Stimulated activated CD4-positive, alpha-beta T cell treated with anti-CD3 and anti-CD28 coated beads, TNF-alpha, amount 100 ng/mL, for 4 hours (primary cell): ENCODE results near the gene FSIP1.

Experiments
- DNase-seq, 3 experiments: peaks; one replicate each; pipeline ENCODE4 v3.0.0-alpha.2; 2020; ENCODE audit warnings: low read depth in 3 of 3

FSIP1 gene

GRCh38 chr15:39582286-39582976 lies 200.2 kb downstream of the FSIP1 start:
- no peak for DNase-seq

GRCh38 chr15:39581793-39582285 lies 200.8 kb downstream of the FSIP1 start:
- DNase-seq = no peak

DNA sequence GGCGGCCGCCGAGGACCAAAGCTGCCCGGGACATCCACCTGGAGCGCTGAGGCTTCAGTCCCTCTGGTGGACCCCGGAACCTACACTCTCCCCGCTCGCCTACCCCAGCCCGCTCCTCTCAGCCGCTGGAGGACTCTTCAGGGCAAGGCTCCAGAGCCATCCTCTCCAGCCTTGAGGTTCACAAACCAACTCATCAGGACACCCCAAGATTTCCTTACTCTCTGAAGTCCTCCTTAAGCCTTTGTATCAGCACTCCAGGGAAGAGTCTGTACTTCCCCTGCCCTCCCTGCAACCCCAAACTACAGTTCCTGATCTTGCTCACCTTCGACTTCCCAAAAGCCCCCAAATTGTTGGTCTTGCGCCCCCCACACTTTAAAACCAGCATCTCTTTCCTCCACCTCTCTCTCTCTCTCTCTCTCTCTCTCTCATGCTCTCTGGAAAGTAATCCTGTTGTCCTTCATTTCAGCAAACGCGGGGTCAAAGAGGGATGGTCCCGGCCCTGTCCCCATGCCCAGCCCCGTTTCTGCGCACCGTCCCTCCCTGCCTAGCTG lies 201.3 kb downstream of the FSIP1 start:
- DNase-seq = no peak

- DNase-seq = peak in 2 of 3 experiments; percentile 7 to 36
Observed at GRCh38 chr15:39580485-39581241, 202.0 kb downstream of the FSIP1 start, which contains the start of gene THBS1. THBS1 (plus strand) TSS chr15:39581079; CDS start chr15:39581858, 779 bp downstream.

- peak; percentile 66 to 75 (median 70) for DNase-seq
Observed at GRCh38 chr15:39580117-39580484, 202.5 kb downstream of the FSIP1 start.

DNA sequence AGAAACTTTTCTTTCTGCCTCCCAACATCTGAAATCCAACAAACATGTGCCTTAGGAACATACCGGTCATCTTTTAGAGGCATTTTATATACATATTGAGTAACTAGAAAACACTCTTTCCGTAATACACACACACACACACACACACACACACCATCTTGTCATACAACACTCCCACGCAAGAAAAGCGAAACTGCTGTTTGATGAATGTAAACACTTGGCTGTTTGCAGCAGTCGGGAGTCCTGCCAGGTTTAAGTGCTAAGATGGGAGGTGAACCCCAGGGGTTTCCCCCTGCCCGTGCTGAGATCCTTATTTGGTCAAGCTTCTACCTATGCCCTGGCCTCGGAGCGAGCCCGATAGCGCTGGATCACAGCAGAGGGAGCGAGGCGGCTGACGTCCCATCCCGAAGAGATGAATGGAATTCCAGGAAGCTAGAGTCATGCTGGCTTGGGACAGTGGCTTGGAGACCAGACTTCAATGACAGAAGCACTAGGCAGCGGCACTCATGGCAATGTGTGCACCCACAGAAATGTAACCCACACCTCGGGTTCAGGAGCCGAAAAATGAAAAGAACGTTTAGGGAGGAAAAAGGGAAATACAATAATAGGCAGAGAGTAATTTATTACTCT lies 203.0 kb downstream of the FSIP1 start:
- DNase-seq = no peak

- DNase-seq = no peak
Observed at GRCh38 chr15:39578851-39579486, 203.7 kb downstream of the FSIP1 start.

GRCh38 chr15:39575180-39575579 lies 207.5 kb downstream of the FSIP1 start:
- no peak for DNase-seq

DNA sequence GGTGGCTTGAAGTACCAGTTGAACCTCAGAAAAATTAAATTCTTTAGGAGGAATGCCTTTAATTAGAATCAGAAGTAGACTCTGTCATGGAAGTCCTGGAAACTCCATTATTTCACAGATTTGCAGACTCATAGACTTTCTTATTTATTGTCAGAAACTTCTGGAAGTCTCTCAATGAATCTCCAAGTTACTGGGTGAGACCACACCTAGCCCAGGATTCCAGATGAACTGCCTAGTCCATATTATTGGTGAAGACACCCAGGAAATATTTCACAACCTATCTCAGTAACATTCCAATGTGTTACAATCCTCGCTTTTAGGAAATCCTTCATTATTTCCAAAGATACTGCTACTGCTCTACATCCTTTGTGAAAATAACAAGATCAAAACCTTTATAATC lies 208.2 kb downstream of the FSIP1 start:
- no peak for DNase-seq

DNA sequence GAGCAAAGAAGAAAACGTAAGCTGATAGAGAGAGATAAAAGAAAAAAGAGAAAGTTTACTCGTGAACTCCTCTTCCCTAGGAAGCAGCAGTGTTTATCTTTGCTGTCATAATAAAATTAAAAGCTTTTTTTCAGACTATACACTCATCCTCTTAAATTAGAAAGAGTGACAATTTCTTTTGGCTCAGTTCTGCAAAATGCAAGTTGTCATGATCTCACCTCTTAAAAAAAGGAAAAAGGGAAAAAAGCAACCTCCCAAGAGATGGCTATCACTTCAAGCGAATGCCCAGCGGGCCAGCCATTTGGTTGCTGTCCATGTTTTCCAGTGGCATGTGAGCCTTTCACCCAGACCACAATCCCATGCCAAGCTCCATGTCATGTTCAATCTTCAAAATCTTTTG lies 208.8 kb downstream of the FSIP1 start:
- DNase-seq = no peak

GRCh38 chr15:39573287-39573686 lies 209.4 kb downstream of the FSIP1 start:
- DNase-seq = no peak

DNA sequence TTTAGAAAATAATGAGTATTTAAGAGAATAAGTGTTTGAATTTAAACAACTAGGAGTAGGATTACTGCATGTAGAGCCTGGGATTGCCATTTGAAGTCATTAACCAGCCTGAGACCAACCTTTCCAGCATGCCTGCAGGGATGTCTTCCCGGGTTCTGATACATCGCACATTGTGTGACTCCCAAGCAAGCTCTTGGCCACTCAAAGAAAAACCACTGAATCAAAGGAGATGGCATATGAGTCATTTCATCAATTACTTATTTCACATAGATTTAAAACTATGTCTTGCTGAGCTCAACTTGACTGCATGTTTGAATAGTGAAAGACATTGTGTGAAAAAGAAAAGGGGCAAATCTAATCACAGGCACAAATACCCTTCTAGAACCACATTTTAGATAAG lies 216.8 kb downstream of the FSIP1 start:
- DNase-seq = no peak

DNA sequence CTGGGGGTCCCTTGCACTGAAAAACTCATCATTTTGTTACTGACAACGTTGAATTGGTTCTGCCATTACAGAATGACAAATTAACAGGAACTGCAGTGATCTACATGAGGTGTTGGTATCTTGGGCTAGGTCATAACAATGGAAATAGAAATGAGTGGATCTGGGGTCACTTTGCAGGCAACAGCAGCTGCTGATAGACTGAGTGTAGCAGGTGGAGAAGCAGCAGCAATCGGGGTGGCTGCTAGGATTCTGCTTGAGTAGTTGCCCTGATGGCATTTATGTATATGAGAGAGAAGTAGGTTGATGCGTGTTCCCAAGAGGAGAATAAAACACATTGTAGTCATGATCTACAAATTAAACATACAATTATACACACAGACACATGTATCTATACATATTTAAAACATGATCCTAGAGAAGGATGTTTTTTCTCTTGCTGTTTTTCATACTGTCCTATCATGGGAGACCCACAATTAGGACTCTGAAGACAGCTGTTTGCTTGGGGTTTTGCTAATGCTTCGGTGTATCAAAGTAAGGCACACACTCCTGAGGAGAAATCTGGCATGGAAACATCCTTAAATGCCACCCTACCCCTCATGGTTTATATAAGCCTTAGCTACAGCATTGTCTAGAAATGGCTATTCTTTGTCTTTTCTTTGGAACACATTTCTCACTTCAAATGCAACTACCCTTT lies 217.5 kb downstream of the FSIP1 start:
- no peak for DNase-seq

- DNase-seq = no peak
Observed at GRCh38 chr15:39558421-39558820, 224.2 kb downstream of the FSIP1 start.

DNA sequence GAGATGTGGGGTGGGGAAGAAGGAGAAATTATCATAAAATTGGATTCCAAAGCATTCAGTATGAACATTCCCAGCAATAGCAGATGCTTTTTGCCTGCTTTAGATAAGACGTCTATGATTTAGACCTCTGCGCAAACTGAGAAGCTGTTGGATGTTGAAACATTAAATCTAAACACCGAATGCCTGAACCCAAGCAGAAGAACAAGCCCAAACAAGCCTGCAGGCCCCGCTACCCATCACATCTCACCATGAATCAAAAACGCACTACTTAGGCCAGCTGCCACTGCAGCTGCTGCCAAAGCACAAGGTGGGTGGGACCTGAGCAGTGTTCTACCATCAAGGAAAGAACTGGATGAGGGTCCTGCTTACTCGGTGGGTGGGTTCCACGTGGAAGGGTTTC lies 226.2 kb downstream of the FSIP1 start:
- DNase-seq = no peak

DNA sequence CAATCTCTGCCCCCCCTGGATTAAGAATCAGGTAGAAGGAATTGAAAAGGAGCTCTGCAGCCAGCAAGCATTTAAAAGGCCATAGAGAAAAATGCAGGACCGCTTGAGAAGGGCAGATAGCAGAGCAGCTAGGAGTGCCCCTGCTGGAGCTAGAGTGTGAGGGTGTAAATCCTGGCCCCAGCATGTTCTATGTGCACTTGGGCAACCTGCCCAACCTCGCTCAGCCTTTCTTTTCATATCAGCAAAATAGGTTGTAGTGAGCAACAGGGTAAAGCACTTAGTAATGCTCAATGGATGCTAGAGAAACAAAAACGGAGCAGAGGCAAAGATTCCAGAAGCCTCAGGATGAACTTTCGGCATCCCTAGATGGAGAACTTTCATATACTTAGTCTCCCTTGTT lies 226.8 kb downstream of the FSIP1 start:
- no peak for DNase-seq

DNA sequence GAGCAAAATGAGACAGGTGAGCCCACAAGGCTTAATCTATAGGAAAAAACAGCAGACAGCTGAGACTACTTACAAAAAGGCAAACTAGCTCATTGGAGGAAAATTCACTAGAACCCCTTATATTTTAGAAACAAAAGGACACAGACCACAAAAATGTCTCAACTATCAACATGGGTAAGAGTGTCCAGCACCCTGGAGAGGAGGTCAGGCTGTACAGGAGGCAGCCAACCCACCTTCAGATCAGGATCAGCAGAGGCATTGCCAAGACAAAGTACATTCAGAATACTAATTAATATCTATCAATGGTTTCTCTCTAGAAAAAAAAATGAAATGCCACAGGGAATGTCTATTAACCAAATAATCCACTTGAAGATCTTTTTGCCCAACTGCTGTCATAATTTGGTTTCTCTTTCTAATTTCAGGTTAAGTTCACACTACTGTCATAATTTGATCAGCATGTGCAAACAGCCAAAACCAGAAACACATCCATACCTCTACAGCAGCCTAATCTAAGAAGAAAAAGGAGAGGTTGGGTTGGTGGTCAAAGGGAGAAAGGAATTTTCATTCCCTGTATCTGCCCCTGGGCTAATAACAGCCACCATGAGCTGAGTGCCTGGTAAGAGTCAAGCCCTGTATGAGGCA lies 227.8 kb downstream of the FSIP1 start:
- no peak for DNase-seq

- no peak for DNase-seq
Observed at GRCh38 chr15:39553947-39554693, 228.5 kb downstream of the FSIP1 start.

GRCh38 chr15:39552556-39552955 lies 230.1 kb downstream of the FSIP1 start:
- DNase-seq = no peak

DNA sequence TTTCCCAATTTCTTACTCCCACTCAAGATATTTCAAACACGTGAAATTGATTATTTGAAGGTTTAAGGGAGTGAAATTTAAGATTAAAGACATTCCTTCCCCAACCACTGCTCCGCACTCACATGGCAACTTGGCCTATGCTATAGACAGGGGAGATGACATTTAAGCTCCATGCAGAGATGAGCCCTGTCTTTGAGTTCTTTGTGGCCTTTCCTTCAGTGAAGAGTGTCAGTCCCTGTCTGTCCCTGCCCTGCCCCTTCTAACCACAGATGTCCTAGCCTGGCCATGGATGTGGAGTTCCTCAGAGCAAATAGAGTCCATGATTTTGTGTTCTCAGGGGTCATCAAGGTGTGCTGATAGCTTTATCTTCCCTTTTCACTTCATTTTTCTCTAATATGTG lies 231.2 kb downstream of the FSIP1 start:
- no peak for DNase-seq
